Measurements from ENCODE around the gene GNL1.
A peak's percentile ranks its signal among the peaks of the same experiment; 100 is the strongest.
"Not testable (repeated sequence)": the region's sequence is repeated elsewhere in the genome, so short reads cannot be mapped to it uniquely, and the experiment has no call there.

Gene GNL1

GRCh38 chr6:30529349-30529875 is 26.9 kb downstream of the GNL1 start:
- DNase-seq (ENCODE audit: low read depth in 2 of 2): peak in 1 of 2 donors; percentile 43

GRCh38 chr6:30526444-30526843 is 29.8 kb downstream of the GNL1 start:
- not testable (repeated sequence) for DNase-seq (ENCODE audit: low read depth in 2 of 2)

GRCh38 chr6:30521952-30522351 is 34.3 kb downstream of the GNL1 start:
- DNase-seq (ENCODE audit: low read depth in 2 of 2): not testable (repeated sequence)

- not testable (repeated sequence) for DNase-seq (ENCODE audit: low read depth in 2 of 2)
Measured at GRCh38 chr6:30521082-30521481, 35.2 kb downstream of the GNL1 start.

- no peak for DNase-seq (ENCODE audit: low read depth in 2 of 2)
Measured at GRCh38 chr6:30520522-30520921, 35.8 kb downstream of the GNL1 start.

- DNase-seq (ENCODE audit: low read depth in 2 of 2): not testable (repeated sequence)
Measured at GRCh38 chr6:30518505-30519145, 37.7 kb downstream of the GNL1 start.

- not testable (repeated sequence) for DNase-seq (ENCODE audit: low read depth in 2 of 2)
Measured at GRCh38 chr6:30517767-30518504, 38.4 kb downstream of the GNL1 start.

- DNase-seq (ENCODE audit: low read depth in 2 of 2): not testable (repeated sequence)
Measured at GRCh38 chr6:30516754-30517076, 39.6 kb downstream of the GNL1 start.

- DNase-seq (ENCODE audit: low read depth in 2 of 2): peak; percentile 78 to 82
Measured at GRCh38 chr6:30515944-30516753, 40.1 kb downstream of the GNL1 start.

- no peak for DNase-seq (ENCODE audit: low read depth in 2 of 2)
Measured at GRCh38 chr6:30515106-30515505, 41.2 kb downstream of the GNL1 start.

- DNase-seq (ENCODE audit: low read depth in 2 of 2): no peak
Measured at GRCh38 chr6:30513451-30513850, 42.8 kb downstream of the GNL1 start.

GRCh38 chr6:30511169-30511546 is 45.1 kb downstream of the GNL1 start:
- DNase-seq (ENCODE audit: low read depth in 2 of 2): no peak

- DNase-seq (ENCODE audit: low read depth in 2 of 2): no peak
Measured at GRCh38 chr6:30510419-30511168, 45.7 kb downstream of the GNL1 start.

GRCh38 chr6:30508890-30509736 is 47.2 kb downstream of the GNL1 start:
- no peak for DNase-seq (ENCODE audit: low read depth in 2 of 2)

GRCh38 chr6:30507849-30508827 is 48.2 kb downstream of the GNL1 start:
- DNase-seq (ENCODE audit: low read depth in 2 of 2): no peak

GRCh38 chr6:30500421-30501355 is 55.6 kb downstream of the GNL1 start:
- DNase-seq (ENCODE audit: low read depth in 2 of 2): no peak

- DNase-seq (ENCODE audit: low read depth in 2 of 2): not testable (repeated sequence)
Measured at GRCh38 chr6:30498705-30499104, 57.6 kb downstream of the GNL1 start.

- DNase-seq (ENCODE audit: low read depth in 2 of 2): no peak
Measured at GRCh38 chr6:30497714-30498113, 58.6 kb downstream of the GNL1 start.

GRCh38 chr6:30497261-30497599 is 59.1 kb downstream of the GNL1 start:
- not testable (repeated sequence) for DNase-seq (ENCODE audit: low read depth in 2 of 2)
